ENCODE results near the gene POGZ.

GRCh38 chr1:151364996-151365395, 94.3 kb downstream of the POGZ start:
- TF ChIP-seq EZH2phosphoT487 (IDR thresholded peaks at IDR 0.05; ENCODE audit: borderline replicate concordance) (no peak), CTCF (conservative IDR thresholded peaks at IDR 0.05; ENCODE audit: low read length) (no peak; the same call in 1 of the 2 replicates)
